Hematopoietic multipotent progenitor cell treated with erythropoietin and hydrocortisone succinate and interleukin-3 and kit ligand, for 15 days (in vitro differentiated cells): Measurements from ENCODE around the gene TMEM74B.
"Not testable (repeated sequence)": the region's sequence is repeated elsewhere in the genome, so short reads cannot be mapped to it uniquely, and the experiment has no call there.

Experiments used
- DNase-seq: peaks from one replicate; pipeline ENCODE4 v3.0.0-alpha.2; 2015; ENCODE audit warnings: low spot score

Gene TMEM74B

DNA sequence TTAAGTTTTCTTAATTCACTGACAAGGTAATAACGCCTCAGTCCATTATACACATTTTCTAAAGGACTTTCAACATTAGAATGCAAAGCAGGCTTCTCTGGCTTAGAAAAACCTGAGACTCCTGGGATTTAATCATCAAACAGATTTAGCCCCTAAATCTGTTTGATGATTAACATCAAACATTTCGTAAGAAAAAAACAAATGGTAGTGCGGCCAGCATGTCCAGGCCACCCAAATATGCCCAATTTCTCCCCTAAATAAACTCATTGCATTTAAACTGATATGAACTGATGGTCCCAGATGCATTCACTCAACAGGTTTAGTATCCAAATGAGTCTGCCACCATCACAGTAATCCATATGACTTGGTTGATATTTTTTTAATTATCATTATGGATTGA, 6.2 kb downstream of the TMEM74B start:
- no peak for DNase-seq

DNA sequence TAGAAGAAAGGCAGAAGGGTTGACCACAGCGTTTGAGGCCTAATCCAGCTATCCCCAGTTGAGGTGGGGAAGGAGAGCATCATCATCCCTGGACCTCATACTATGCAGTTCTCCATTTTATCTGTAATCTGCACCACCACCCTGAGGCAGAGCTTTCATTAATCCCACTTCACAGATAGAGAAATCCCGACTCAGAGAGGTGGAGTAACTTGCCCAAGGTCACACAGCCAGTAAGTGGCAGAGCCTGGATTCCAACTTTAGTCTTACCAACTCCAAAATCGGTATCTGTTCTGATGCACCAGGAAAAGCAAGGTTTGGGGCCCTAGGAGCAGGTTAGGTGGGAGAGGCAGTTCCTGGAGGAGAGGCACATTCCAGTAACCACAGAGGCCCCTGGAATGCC, 6.7 kb downstream of the TMEM74B start:
- no peak for DNase-seq

DNA sequence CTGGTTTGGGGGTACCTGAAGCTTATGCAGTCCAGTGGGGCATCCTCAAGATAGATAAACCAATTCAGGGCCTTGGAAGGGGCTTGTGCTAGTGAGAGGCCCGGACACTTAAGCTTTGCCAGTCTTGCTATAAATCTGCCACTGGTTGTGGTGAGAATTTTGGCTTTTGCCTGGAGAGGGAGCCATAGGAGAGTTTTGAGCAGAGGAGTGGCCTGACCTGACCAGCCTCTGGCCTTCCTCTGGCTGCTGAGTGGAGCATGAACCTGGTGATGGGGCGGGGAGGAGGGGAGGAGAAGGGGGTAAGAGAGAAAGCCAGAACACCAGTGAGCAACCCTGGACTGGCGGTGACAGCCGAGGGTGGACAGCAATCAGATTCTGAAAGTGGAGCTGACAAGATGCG, 7.1 kb downstream of the TMEM74B start:
- DNase-seq = no peak

DNA sequence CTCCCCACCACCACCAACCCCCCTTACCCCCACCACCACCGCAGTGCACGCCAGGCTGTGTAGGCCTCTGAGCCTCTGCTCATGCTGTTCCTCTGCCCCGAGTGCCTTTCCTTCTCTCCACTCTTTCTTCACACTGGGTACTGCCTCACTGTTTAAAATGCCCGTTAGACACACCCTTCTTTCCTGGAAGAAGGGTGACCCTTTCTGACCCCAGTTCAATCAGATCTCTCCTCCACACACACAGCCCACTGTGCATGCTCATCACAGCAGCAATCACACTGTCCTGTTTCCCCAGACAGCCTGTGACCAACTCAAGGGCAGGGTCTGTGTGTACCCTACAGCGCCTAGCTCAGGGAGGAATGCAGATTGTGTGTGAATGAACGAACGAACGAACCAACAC, 10.0 kb downstream of the TMEM74B start:
- no peak for DNase-seq

DNA sequence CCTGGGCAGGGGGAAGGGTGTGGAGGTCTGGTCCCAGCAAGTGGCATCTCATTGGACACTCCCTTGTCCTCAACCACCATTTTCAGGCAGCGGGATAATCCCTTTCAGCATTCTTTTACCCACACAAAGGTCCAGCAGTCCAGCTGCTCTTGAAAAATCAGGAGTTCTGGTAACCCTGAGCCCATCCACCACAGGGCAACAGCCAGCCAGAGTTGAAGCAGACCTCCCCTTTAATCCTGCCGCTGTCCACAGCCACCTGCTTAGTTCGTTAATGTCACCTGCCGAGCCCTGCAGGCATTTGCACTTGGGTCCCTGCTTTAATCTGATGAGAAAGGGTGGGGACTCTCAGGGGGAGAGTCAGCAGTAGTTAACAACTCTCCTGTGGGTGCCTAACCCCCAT, 11.1 kb downstream of the TMEM74B start:
- DNase-seq = no peak

DNA sequence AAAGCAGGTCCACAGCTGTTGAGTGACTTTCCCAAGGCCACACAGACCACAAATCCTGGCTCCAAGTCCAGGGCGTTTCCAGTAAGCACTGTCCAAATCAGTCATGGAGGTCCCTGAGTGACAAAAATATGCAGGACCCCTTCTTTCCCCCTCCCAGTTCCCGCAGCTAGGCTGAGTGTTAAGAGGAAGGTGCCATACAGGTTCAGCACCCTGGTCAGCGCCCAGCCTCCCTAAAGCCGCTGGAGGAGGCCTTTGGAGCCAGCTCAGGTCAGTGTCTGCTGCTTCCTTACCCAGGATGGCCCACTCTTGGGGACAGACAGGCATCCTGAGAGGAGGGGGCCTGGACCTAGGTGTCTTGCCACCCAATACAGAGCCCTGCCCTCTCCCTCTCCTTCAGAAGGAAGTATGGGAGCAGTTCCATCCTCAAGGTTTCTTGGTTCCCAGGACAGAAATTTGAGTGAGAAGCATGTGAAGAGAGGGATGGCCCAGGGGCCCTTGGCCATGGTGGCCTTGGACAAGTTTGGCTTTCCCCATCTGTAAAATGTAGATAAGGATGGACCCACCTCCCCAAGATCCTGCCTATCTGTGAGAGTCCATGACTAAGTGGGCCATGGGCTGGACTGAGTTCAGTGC, 13.2 kb downstream of the TMEM74B start:
- peak; percentile 43 for DNase-seq

DNA sequence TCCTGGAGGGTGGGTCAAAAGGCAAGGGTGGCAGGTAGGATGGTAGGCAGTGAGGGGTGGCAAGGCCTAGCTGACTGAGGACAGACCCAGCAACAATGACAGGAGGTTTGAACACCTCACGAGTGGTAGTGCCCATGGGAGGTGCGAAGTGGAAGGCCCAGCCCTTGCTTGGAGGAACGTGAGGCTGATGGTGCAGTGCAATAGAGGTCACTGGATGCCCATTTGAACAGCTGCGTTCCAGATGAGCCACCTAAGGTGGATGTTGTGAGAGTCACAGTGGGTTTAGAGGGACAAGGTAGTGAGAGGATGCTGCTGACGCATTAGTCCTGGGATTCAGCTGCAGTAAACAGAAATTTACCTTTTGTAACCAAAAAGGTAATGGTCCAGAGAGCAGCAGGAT, 15.6 kb downstream of the TMEM74B start:
- no peak for DNase-seq

DNA sequence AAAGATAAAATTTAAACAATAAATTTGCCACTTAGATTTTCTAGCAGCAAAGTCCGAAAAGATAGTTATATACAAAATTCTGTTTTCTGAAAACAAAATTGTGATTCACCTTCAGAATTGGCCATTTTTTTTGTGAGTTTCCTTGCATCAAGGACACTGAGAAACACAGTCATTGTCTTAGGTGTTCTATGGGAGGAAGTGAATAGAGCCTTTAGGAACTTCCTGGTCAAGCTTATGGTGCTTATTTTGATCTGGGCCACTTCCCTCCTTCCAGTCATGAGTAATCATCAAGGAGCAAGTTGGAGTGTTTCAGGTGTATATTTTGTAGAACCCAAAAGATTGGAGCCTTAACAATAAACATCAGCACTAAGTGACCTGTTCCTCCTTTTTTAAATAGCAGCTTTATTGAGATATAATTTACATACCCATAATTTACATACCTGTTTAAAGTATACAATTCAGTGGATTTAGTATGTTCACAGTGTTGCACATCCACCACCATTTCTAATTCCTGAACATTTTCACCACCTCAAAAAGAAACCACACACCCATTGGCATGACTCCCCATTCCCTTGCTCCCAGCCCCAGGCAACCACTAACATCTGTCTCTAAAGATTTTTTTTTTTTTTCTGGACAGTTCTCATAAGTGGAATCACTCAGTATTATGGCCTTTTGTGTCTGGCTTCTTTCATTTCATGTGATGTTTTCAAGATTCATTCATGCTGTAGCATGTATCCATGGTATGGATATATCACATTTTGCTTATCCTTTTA, 17.6 kb downstream of the TMEM74B start:
- DNase-seq = no peak

DNA sequence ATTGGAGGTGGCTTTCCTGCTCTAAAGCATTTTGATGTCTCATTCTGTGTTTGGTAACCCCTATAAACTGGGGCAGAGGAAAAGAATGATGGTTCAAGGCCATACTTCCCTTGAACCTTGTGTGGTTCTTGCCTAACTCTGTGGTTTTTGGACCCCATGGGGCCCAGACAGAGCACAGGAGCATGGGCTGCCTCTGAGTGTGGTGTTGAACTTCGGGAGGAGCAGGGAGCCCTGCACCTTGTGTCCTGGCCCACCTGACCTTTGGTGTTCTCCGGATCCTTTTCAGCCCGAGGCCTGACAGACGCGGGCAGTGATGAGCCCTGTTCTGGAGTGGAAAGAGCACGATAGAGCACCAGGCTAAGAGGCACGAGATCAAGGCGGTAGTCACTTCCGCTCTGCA, 18.8 kb downstream of the TMEM74B start:
- no peak for DNase-seq

DNA sequence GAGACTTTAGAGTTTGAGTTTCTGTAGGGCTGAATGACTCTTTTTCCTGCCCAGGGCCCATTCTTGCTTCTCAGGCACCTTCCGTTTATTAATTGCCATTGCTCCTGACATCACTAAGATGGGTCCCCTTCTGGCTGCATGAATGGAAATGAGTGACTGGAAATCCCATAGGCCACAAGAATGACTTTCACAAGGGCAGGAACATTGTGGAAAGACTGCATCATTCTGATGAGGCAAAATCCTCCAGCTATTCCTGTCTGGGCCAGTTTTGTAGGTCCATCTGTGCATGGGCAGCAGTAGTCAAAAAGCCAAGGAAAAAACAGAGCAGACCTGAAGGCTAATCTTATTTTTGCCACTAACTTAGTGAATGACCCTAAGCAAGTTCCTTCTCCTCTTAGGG, 19.3 kb downstream of the TMEM74B start:
- DNase-seq = no peak

DNA sequence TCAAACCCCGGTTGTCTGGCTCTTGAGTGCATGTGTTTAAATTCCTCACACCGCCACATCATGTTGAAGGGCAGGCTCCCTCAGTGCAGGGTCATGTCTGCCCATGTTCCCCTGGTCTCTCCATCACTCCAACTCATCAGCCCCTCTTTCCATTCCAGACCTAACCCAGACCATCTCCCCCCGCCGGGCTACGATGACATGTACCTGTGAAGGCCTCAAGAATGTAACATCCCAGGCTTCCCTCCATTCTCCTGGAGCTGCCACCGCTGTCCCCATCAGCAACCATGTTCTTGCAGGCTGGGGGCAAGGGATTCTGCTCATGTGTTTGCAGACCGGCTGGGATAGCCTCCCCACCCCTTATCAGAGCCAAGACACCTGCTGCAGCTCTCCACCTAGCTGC, 19.9 kb downstream of the TMEM74B start:
- DNase-seq = no peak

DNA sequence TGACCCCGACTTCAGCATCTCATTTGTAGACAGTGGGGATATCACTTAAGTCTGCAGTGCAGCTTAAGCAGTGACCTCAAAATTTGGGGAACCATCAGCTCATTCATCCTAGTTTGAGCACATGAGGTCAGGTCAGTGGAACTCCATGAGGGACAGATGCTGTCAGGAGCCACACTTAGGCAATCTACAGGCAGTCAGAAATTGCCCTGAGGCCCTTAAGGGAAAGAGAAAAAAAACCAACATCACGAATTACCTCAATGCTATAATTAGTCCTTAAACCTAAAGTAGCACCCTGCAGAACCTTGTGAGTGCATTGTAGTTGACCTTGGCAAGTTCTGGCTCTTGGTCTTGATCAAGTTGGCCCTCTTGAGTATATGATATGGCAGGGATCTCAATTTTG, 21.1 kb downstream of the TMEM74B start:
- no peak for DNase-seq

DNA sequence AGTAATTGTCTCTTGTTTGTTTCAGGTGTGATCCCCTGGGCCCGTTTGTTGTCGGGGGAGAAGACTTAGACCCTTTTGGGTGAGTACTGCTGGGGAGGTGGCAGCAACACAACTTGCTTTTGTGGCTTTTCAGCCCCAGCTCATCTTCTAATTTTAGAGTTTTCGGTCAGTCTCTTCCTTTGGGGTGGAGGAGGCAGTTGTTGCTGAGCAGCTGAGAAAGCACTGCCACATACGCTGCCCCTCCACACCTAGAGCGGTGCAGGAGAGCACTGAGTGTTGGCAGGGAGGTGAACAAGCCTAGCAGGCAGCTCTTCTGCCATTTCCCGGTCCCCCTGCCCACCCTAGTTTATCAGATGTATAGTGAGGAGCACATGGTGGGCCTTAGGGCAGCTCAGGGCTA, 21.7 kb downstream of the TMEM74B start:
- DNase-seq = no peak

DNA sequence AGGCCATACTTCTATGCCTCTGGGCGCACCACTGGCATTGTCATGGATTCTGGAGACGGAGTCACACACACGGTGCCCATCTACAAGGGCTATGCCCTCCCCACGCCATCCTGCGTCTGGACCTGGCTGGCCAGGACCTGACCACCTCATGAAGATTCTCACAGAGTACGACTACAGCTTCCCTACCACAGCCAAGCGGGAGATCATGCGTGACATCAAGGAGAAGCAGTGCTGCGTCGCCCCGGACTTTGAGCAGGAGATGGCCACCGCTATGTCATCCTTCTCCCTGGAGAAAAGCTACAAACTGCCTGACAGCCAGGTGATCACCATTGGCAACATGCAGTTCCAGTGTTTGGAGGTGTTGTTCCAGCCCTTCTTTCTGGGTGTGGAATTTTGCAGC, 23.8 kb downstream of the TMEM74B start:
- no peak for DNase-seq

DNA sequence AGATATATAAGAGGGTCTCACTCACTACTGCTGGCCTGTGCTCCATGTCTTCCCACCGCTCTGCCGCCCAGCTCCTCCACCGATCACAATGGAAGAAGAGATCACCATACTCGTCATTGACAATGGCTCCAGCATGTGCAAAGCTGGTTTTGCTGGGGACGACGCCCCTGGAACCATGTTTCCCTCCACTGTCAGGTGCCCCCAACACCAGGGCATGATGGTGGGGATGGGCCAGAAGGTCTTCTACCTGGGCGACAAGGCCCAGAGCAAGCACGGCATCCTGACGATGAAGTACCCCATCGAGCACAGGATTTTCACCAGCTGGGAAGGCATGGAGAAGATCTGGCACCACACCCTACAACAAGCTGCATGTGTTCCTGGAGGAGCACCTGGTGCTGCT, 24.3 kb downstream of the TMEM74B start:
- no peak for DNase-seq

DNA sequence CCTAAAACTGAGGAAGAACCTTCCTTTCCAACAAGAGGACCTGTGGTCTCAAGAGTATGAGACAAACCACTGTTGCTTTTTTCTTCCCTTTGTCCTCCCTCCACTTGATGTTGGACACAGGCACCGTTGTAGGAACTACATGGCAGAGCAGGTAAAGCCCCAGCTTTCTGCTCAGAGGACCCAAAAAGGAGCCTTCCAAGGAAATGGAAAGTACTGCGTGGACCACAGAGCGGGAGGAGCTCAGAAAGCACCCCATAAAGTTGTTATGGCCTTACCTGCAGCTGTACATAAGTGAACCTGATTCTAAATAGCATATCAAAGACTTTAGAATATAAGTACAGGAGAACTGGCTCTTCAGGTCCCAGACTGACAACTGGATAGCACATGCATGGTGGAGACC, 29.4 kb downstream of the TMEM74B start:
- DNase-seq = no peak

DNA sequence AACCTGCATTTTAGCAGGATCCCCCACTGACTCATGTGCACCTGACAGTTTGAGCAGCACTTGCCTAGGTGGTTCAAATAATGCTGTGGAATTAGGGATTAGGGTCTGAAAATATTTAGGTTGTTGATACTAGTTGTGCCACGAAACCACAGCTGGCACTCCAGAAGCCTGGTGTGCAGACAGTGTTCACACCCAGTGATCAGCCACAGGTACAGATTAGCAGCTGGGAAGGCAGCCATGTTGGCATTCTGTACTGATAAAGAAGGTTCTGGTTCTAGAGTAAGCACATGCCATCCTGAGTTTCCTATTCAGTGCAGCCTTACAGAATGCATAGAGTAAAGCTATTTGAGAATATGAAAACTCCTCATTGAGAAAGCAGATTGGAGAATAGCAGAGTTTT, 30.1 kb downstream of the TMEM74B start:
- DNase-seq = peak; percentile 46

DNA sequence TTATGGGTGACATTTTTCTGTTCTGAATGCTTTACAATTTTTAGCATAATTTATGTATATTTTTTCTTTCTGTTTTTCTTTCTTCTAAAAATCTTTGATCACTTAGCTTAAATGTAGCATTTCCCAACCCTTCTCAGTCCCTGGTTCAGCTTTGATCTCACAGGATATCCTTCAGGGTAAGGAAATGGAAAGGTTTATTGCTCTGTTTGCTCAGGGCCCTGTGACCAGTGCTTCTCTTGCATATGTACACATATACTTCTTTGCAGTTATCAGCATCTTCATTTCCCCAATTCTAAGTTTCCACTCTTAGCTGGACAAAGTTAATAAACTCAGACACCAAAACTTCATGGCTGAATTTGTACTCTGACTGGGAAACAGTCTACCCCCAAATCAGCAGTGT, 30.6 kb downstream of the TMEM74B start:
- no peak for DNase-seq

DNA sequence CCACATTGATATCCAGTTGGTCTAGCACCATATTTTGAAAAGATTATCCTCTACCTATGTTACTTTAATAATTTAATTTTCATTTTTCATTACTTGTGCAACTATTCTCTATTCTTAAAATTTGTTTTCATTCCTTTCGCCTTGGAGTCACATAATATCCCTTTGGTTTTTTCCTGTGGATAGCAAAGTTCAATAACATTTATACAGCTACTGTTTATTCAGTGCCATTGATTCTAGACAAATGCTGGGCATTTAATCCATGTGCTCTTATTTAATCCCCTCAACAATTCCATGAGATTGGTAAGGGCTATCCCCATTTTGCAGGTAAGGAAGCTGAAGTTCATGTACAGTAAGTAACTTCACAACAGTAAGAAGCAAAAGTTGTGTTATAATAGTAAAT, 33.8 kb downstream of the TMEM74B start:
- DNase-seq = no peak

DNA sequence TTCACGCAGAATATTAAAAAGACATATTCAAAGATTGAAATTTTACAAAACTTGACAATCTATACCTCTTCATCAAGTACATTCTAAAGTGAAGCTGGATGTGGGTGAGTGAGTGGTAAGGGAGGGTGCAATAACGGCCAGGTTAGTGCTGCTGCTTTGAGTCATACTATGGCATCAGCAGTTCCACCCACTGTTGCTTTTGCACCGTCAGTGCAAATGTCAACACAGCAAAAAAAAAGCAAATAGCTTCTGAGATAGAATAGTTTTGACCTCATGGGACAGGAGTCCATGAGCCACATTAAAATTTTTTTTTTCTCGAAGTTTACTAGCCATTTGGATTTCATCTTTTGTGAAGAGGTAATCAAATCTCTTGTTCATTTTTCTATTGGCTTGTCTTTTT, 34.6 kb downstream of the TMEM74B start:
- peak; percentile 49 for DNase-seq

DNA sequence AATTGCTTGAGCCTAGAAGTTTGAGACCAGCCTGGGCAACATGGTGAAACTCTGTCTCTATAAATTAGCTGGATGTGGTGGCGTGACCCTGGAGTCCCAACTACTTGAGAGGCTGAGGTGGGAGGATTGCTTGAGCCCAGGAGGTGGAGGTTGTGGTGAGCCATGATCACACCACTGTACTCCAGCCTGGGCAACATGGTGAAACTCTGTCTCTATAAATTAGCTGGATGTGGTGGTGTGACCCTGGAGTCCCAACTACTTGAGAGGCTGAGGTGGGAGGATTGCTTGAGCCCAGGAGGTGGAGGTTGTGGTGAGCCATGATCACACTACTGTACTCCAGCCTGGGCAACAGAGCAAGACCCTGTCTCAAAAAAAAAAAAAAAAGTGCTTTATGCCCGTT, 35.0 kb downstream of the TMEM74B start:
- DNase-seq = not testable (repeated sequence)

DNA sequence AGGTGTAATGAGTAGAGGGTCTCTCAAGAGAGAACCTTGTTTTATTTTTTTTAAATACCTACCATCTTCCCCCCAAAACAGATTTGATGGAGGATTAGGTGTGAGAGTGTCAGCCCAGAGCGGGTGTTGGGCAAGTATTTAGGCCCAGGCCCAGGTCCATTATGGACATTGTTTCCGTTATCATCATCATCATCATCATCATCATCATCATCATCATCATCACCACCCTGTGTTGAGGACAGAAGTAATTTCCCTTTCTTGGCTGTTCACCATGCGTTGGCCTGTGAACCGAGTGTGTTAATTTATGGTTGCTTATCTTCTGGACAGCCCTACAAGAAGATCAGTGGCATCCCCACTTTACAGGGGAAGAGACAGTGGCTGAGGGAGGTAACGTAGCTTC, 37.8 kb downstream of the TMEM74B start:
- no peak for DNase-seq

DNA sequence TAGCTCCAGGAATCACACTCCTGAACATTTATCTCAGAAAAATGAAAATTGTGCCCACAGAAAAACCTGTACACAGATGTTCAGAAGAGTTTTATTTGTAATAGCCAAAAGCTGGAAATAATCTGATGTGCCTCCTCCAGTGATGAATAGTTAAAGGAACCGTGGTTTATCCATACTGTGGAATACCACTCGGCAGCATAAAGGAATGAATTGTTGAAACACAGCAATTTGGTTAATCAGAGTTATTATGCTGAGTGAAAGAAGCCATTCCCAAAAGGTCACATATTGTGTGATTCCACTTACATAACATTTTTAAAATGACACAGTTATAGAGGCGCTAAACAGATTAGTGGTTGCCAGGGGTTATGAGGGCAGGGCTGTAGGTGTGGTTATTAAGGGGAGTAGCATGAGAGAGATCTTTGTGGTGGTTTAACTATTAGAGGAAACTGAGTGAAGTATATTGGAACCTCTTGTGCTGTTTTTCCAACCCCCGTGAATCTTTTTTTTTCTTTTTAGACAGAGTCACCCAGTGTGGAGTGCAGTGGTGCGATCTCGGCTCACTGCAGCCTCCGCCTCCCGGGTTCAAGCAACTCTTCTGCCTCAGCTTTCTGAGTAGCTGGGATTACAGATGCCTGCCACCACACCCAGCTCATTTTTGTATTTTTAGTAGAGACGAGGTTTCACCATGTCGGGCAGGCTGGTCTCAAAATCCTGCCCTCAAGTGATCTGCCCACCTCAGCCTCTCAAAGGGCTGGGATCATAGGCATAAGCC, 40.2 kb downstream of the TMEM74B start:
- peak; percentile 39 for DNase-seq
